HG03342 (cell line): ENCODE data around the gene RNF26.

Experiments
- ATAC-seq: cut with Tn5 transposase; IDR thresholded peaks from one replicate; pipeline ENCODE4 v1.9.1; 2021; ENCODE audit warnings: mild to moderate bottlenecking, moderate library complexity; ENCODE audit not compliant: unreplicated experiment

The RNF26 gene

GRCh38 chr11:119334174-119334930 is at the start of gene RNF26:
Gene RNF26, plus strand, starts transcription at chr11:119334527. Its CDS starts 596 bp downstream, at chr11:119335123.
- ATAC-seq = peak; percentile 90

GRCh38 chr11:119285431-119285830 is 48.9 kb upstream of the RNF26 start:
- no peak for ATAC-seq

- ATAC-seq = no peak
Measured at GRCh38 chr11:119288219-119288618, 46.1 kb upstream of the RNF26 start.

GRCh38 chr11:119290894-119291497 is 43.3 kb upstream of the RNF26 start:
- ATAC-seq = no peak

GRCh38 chr11:119293461-119293860 is 40.9 kb upstream of the RNF26 start:
- no peak for ATAC-seq

GRCh38 chr11:119295178-119295577 is 39.1 kb upstream of the RNF26 start:
- no peak for ATAC-seq

GRCh38 chr11:119297938-119298337 is 36.4 kb upstream of the RNF26 start:
- no peak for ATAC-seq

- ATAC-seq = no peak
Measured at GRCh38 chr11:119298726-119299125, 35.6 kb upstream of the RNF26 start.

GRCh38 chr11:119299416-119299815 is 34.9 kb upstream of the RNF26 start:
- no peak for ATAC-seq

- ATAC-seq = no peak
Measured at GRCh38 chr11:119300198-119300964, 33.9 kb upstream of the RNF26 start.

- no peak for ATAC-seq
Measured at GRCh38 chr11:119303227-119303718, 31.1 kb upstream of the RNF26 start.

GRCh38 chr11:119305556-119306372 is 28.6 kb upstream of the RNF26 start:
- ATAC-seq = no peak

GRCh38 chr11:119306373-119306890 is 27.9 kb upstream of the RNF26 start:
- ATAC-seq = no peak

- no peak for ATAC-seq
Measured at GRCh38 chr11:119307219-119307618, 27.1 kb upstream of the RNF26 start.

GRCh38 chr11:119307974-119308373 is 26.4 kb upstream of the RNF26 start:
- ATAC-seq = no peak

GRCh38 chr11:119309411-119309810 is 24.9 kb upstream of the RNF26 start:
- no peak for ATAC-seq

GRCh38 chr11:119309953-119310681 is 24.2 kb upstream of the RNF26 start:
- ATAC-seq = no peak

- no peak for ATAC-seq
Measured at GRCh38 chr11:119310682-119311052, 23.7 kb upstream of the RNF26 start.

- ATAC-seq = no peak
Measured at GRCh38 chr11:119314726-119315125, 19.6 kb upstream of the RNF26 start.
